Measurements from ENCODE around the gene MAP3K1.

DNA sequence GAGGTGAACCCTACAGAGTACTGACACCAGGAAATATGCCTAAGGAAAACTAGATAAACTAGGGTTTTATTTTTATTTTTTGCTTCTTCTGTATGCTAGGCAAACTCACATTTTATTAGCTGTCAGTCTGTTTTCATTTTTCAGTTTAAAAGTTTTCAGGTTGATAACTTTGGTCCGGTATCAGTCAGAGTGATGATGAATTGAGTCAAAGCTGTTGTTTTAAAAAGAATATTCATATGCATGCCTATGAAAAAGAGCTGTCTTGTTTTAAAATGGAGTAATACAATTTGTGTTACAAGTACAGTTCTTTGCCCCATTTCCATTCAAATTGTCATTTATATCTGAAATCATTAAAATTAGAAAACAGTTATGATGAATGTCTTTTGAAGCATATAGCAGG is 22.6 kb downstream of the MAP3K1 start:
- TF ChIP-seq POLR2A (IDR thresholded peaks at IDR 0.05; ENCODE audit: low read length) (no peak), GATA1 (IDR thresholded peaks at IDR 0.05; ENCODE audit: low read depth, low read length) (no peak)
